ENCODE results near the gene EPN2.

EPN2 gene

GRCh38 chr17:19295473-19296135 lies 58.4 kb downstream of the EPN2 start:
- Histone ChIP-seq H3K27me3 (no peaks in the 10 kb centered on the region), H3K4me1 (no peaks in the 10 kb centered on the region), H3K9me3 (no peaks in the 10 kb centered on the region), H3K36me3 (no peaks in the 10 kb centered on the region), H3K4me3 (ENCODE audit: low read depth, low read length) (no peak overlapping the region)
- DNase-seq = no peak
- no peak for TF ChIP-seq CTCF (IDR thresholded peaks at IDR 0.05; ENCODE audit: low read depth, low read length)

DNA sequence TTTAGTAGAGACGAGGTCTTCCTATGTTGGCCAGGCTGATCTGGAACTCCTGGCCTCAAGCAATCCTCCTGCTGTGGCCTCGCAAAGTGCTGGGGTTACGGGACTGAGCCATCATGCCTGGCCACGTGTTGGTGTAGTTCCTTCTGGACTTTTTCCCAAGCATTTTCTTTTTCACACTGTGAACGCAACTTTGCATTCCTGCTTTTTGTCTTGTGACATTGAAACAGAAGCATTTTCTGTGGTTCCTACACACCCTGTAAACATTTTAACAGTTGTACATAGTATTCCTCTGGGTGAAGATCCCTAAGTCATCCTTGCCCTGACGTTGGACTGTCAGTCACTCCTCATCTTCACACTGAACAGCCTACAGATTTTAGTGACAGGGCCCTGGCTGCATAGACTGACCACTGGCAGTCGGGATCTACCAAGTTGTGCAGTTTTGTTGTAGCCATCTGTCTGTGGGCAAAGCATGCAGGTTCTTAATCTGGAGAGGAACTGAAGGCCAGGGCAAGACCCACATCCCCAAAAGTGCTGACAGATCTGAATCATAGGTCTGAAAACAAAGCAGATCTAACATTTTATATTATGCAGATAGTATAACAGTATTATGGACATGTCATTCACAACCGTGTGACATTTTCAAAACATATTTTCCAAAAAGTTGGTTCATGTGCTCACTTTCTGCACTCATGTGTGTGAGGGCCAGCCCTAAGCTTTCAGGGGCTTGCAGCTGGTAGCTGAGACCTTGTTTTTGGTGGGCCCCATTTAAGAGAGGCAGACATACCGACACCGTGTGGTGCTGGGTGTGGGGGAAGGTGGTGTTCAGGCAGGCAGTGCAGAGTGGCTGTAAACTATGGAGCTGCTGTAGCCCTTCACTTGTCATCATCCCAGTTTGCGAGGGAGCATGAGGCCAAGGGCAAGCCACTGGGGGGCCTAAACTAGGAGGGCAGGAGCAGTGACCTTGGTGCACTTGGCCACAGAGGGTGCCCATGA lies 59.9 kb downstream of the EPN2 start:
- no peaks in the 10 kb centered on the region for H3K36me3 ChIP-seq
- no peaks in the 10 kb centered on the region for H3K9me3 ChIP-seq
- no peaks in the 10 kb centered on the region for H3K4me1 ChIP-seq
- no peak for TF ChIP-seq CTCF (IDR thresholded peaks at IDR 0.05; ENCODE audit: low read depth, low read length)
- H3K4me3 ChIP-seq (ENCODE audit: low read depth, low read length) = no peak overlapping the region
- no peak for DNase-seq
- H3K27me3 ChIP-seq = no peaks in the 10 kb centered on the region

GRCh38 chr17:19298569-19299213 lies 61.5 kb downstream of the EPN2 start:
- Histone ChIP-seq H3K9me3 (no peaks in the 10 kb centered on the region), H3K27me3 (no peaks in the 10 kb centered on the region), H3K4me1 (no peaks in the 10 kb centered on the region), H3K4me3 (ENCODE audit: low read depth, low read length) (no peak overlapping the region), H3K36me3 (no peaks in the 10 kb centered on the region)
- DNase-seq = no peak
- TF ChIP-seq CTCF (IDR thresholded peaks at IDR 0.05; ENCODE audit: low read depth, low read length) = no peak

DNA sequence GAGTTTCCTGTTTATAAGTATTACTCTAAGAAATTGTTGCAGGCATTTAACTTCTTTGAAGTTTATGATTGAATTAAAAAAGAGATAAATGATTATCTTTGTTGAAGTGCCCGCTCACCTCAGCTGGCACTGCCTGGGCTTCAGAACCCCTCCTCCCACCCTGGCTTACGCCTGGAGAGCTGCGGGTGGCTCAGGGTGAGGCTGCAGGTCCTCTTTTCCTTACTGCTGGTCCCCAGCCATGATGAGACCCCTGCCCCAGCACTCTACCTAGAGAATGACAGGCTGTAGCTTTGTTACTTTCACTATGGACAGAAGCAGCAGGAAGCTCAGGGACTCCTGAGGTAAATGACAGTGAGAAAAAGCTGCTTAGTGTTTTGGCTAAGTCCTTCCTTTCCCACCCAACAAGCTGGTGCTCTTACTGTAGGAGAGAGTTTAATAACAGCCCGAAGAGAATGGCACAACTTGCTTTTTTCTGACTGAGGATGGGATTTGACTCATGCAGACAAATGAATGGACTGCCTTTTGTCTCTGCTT lies 62.1 kb downstream of the EPN2 start:
- no peaks in the 10 kb centered on the region for H3K36me3 ChIP-seq
- TF ChIP-seq CTCF (IDR thresholded peaks at IDR 0.05; ENCODE audit: low read depth, low read length) = no peak
- no peak for DNase-seq
- no peaks in the 10 kb centered on the region for H3K27me3 ChIP-seq
- H3K4me3 ChIP-seq (ENCODE audit: low read depth, low read length) = no peak overlapping the region
- H3K4me1 ChIP-seq = no peaks in the 10 kb centered on the region
- H3K9me3 ChIP-seq = no peaks in the 10 kb centered on the region

DNA sequence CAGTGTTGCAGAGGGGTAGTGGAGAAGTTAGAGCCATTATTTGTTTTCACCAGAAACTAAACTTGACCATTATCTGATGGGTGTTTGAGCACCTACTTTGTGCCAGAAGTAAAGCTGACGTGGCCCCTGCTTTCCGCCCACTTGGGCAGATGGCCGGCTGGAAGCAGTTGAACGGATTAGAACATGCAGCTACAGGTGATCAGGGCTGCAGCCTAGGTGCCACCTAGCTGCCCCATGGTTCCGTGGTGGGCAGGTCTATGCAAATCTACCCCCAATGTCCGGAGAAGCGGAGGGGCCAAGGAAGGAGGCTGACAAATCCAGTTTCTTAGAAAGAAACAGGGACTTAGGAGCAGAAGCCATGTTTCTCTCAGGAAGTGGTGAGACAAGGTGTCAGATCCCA lies 62.7 kb downstream of the EPN2 start:
- no peaks in the 10 kb centered on the region for H3K9me3 ChIP-seq
- no peaks in the 10 kb centered on the region for H3K27me3 ChIP-seq
- H3K36me3 ChIP-seq = no peaks in the 10 kb centered on the region
- no peak for DNase-seq
- no peak for TF ChIP-seq CTCF (IDR thresholded peaks at IDR 0.05; ENCODE audit: low read depth, low read length)
- H3K4me3 ChIP-seq (ENCODE audit: low read depth, low read length) = no peak overlapping the region
- no peaks in the 10 kb centered on the region for H3K4me1 ChIP-seq

Measured in BE2C (cell line).